K562 (cell line): ENCODE measurements around the gene UBE2H. TPM values are rescaled to one million over a fixed set of nuclear protein-coding genes. Genes with fewer than 3 reads are reported as not detected.

Experiments
- BRD4 ChIP-seq: fragments of 200-600 bp; sonication (generic); IDR thresholded peaks from 2 replicates; pipeline ENCODE4 v1.6.1; 2017; ENCODE audit warnings: inconsistent platforms
- GTF2A2 ChIP-seq: IDR thresholded peaks from 2 replicates; pipeline ENCODE4 v1.6.1; 2016; ENCODE audit warnings: mild to moderate bottlenecking, missing genetic modification characterization, missing compliant biosample characterization
- KDM5B ChIP-seq: fragments of 200-600 bp; sonication (generic); IDR thresholded peaks from 2 replicates; pipeline ENCODE4 v1.6.1; 2012; ENCODE audit warnings: low read depth, mild to moderate bottlenecking, moderate library complexity, low read length, control low read depth, inconsistent platforms; ENCODE audit not compliant: insufficient replicate concordance
- KLF10 ChIP-seq: fragments of 250-450 bp; sonication (Bioruptor Pico); IDR thresholded peaks from 2 replicates; pipeline ENCODE4 v1.6.1; 2021; ENCODE audit warnings: matching md5 sums
- MTA1 ChIP-seq: fragments of 450-650 bp; IDR thresholded peaks from 2 replicates; pipeline ENCODE4 v1.6.1; 2017; ENCODE audit warnings: borderline replicate concordance
- OTX1 ChIP-seq: fragments of 450-650 bp; formaldehyde crosslinking; IDR thresholded peaks from 2 replicates; pipeline ENCODE4 v1.4.0; 2022; ENCODE audit warnings: mild to moderate bottlenecking
- POLR2A ChIP-seq: fragments of 450-650 bp; conservative IDR thresholded peaks from 2 replicates; pipeline ENCODE4 v1.6.1; 2016
- SNIP1 ChIP-seq: fragments of 450-650 bp; IDR thresholded peaks from 2 replicates; pipeline ENCODE4 v1.7.1; 2017; ENCODE audit warnings: low read depth, mild to moderate bottlenecking
- TRIM24 ChIP-seq, 2 experiments: fragments of 450-650 bp; IDR thresholded peaks; 2 replicates each; pipeline ENCODE4 v1.6.1; 2016
- YBX1 ChIP-seq: fragments of 450-650 bp; IDR thresholded peaks from 2 replicates; pipeline ENCODE4 v1.7.1; 2016; ENCODE audit warnings: mild to moderate bottlenecking
- YY1 ChIP-seq, 3 experiments: IDR thresholded peaks; 2 replicates each; pipeline ENCODE4 v1.6.1; 2011; ENCODE audit warnings: low read length in 2 of 3, mild to moderate bottlenecking in 2 of 3, moderate library complexity in 2 of 3, borderline replicate concordance in 1 of 3, control low read depth in 1 of 3, low read depth in 1 of 3; ENCODE audit not compliant: insufficient read depth in 3 of 3, insufficient replicate concordance in 2 of 3, control insufficient read depth in 1 of 3, insufficient read length in 1 of 3; ENCODE audit errors: extremely low read depth in 1 of 3
- ZBTB8A ChIP-seq: fragments of 450-650 bp; IDR thresholded peaks from 2 replicates; pipeline ENCODE4 v1.6.1; 2018; ENCODE audit warnings: mild to moderate bottlenecking, moderate library complexity; ENCODE audit not compliant: partially characterized antibody
- ZNF253 ChIP-seq: fragments of 250-450 bp; sonication (Bioruptor Pico); conservative IDR thresholded peaks from 2 replicates; pipeline ENCODE4 v1.6.1; 2021; ENCODE audit warnings: mild to moderate bottlenecking
- polyA plus RNA-seq, 8 experiments: library from polyadenylated mRNA; depleted of rRNA in 4 of 8; stranded (reverse) in 5 of 8; unstranded in 3 of 8; fragments of >200 nt; fragmentation: Nextera tagmentation in 2 of 8; fragmentation: Illumina TruSeq in 1 of 8; extraction: Ambion mirVana in 2 of 8; extraction: Trizol in 1 of 8; gene quantifications; 2 replicates each; pipeline versions ENCODE4 v1.2.1 to v1.2.3, GENCODE V29; 2011 to 2014; ENCODE audit warnings: inconsistent platforms in 1 of 8, missing spikeins in 1 of 8
- total RNA-seq, 7 experiments: library from RNA; depleted of rRNA in 6 of 7; stranded (reverse); fragments of >200 nt in 6 of 7; fragmentation: Illumina TruSeq in 2 of 7; extraction: Trizol in 2 of 7; gene quantifications; 2 replicates each; pipeline versions ENCODE4 v1.2.1 to v1.2.3, GENCODE V29; 2011 to 2021; ENCODE audit warnings: low replicate concordance in 1 of 7
- TF ChIP-seq, protein P1 (sequence below): fragments of 450-650 bp; formaldehyde crosslinking; IDR thresholded peaks from 2 replicates; pipeline ENCODE4 v1.4.0; 2022; ENCODE audit warnings: missing genetic modification characterization
- TF ChIP-seq, protein P2 (sequence below): fragments of 450-650 bp; IDR thresholded peaks from 2 replicates; pipeline ENCODE4 v1.6.1; 2016; ENCODE audit warnings: low read depth

UBE2H gene
- total and polyA plus RNA-seq, 9 of the 15 experiments (the other 6 are each of a cell fraction or from before 2014, with no cell fraction given): 6.3 to 33.0 (median 13.3) TPM

DNA sequence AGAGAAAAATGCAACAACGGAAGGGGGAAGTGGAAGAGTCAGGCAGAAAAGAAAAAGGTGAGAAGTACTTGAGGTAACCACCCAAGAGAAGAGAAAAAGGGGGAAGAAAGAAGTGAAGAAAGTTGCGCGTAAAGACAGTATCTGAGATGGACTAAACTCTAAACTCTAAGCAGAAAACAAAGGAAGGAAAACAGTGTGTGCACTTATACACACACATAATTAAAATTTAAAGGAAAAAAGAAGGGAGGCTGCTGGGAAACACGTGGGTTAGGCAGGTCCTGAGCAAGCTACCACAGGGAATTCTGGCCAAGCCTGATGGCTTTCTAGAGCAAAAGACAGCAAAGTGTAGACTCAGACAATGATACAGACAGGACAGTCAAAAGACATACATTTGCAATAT lies 78.0 kb downstream of the UBE2H start (continued):
- no peak for TF ChIP-seq SNIP1
- no peak for TF ChIP-seq POLR2A
- no peak for TF ChIP-seq YY1 (IDR thresholded peaks at IDR 0.05; ENCODE audit: borderline replicate concordance in 1 of 3, control insufficient read depth in 1 of 3, extremely low read depth in 1 of 3, insufficient read depth in 3 of 3, insufficient read length in 1 of 3, insufficient replicate concordance in 2 of 3, low read depth in 1 of 3, low read length in 2 of 3)
- TF ChIP-seq YBX1: 0 out of 2 replicates have a peak, but pooled peaks have one; percentile 56
- TF ChIP-seq OTX1 (CRISPR knock-in tag): peak; percentile 51; the same call in 1 of the 2 replicates
- no peak for TF ChIP-seq ZNF253 (CRISPR knock-in tag)
- 0 out of 4 replicates have a peak, but pooled peaks of 1 of the 2 experiments have one; percentile 10 for TF ChIP-seq TRIM24 (IDR thresholded peaks at IDR 0.05)
- TF ChIP-seq KLF10 (CRISPR knock-in tag): no peak
- no peak for TF ChIP-seq ZBTB8A
- TF ChIP-seq, protein P1, sequence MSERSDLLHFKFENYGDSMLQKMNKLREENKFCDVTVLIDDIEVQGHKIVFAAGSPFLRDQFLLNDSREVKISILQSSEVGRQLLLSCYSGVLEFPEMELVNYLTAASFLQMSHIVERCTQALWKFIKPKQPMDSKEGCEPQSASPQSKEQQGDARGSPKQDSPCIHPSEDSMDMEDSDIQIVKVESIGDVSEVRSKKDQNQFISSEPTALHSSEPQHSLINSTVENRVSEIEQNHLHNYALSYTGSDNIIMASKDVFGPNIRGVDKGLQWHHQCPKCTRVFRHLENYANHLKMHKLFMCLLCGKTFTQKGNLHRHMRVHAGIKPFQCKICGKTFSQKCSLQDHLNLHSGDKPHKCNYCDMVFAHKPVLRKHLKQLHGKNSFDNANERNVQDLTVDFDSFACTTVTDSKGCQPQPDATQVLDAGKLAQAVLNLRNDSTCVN (CRISPR knock-in tag): peak; percentile 73; the same call in 1 of the 2 replicates
- no peak for TF ChIP-seq BRD4
- TF ChIP-seq KDM5B: no peak
- TF ChIP-seq, protein P2, sequence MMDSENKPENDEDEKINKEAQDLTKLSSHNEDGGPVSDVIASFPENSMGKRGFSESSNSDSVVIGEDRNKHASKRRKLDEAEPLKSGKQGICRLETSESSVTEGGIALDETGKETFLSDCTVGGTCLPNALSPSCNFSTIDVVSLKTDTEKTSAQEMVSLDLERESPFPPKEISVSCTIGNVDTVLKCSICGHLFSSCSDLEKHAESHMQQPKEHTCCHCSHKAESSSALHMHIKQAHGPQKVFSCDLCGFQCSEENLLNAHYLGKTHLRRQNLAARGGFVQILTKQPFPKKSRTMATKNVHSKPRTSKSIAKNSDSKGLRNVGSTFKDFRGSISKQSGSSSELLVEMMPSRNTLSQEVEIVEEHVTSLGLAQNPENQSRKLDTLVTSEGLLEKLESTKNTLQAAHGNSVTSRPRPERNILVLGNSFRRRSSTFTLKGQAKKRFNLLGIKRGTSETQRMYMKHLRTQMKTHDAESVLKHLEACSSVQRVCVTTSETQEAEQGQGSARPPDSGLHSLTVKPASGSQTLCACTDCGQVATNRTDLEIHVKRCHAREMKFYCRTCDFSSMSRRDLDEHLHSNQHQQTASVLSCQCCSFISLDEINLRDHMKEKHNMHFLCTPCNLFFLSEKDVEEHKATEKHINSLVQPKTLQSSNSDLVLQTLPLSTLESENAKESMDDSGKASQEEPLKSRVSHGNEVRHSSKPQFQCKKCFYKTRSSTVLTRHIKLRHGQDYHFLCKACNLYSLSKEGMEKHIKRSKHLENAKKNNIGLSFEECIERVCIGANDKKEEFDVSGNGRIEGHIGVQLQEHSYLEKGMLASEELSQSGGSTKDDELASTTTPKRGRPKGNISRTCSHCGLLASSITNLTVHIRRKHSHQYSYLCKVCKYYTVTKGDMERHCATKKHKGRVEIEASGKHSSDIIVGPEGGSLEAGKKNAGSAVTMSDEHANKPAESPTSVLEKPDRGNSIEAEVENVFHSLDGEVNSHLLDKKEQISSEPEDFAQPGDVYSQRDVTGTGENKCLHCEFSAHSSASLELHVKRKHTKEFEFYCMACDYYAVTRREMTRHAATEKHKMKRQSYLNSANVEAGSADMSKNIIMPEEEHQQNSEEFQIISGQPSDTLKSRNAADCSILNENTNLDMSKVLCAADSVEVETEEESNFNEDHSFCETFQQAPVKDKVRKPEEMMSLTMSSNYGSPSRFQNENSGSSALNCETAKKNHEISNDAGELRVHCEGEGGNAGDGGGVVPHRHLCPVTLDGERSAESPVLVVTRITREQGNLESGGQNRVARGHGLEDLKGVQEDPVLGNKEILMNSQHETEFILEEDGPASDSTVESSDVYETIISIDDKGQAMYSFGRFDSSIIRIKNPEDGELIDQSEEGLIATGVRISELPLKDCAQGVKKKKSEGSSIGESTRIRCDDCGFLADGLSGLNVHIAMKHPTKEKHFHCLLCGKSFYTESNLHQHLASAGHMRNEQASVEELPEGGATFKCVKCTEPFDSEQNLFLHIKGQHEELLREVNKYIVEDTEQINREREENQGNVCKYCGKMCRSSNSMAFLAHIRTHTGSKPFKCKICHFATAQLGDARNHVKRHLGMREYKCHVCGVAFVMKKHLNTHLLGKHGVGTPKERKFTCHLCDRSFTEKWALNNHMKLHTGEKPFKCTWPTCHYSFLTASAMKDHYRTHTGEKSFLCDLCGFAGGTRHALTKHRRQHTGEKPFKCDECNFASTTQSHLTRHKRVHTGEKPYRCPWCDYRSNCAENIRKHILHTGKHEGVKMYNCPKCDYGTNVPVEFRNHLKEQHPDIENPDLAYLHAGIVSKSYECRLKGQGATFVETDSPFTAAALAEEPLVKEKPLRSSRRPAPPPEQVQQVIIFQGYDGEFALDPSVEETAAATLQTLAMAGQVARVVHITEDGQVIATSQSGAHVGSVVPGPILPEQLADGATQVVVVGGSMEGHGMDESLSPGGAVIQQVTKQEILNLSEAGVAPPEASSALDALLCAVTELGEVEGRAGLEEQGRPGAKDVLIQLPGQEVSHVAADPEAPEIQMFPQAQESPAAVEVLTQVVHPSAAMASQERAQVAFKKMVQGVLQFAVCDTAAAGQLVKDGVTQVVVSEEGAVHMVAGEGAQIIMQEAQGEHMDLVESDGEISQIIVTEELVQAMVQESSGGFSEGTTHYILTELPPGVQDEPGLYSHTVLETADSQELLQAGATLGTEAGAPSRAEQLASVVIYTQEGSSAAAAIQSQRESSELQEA: no peak
- peak; percentile 24; the same call in 1 of the 2 replicates for TF ChIP-seq GTF2A2 (tag)
- TF ChIP-seq MTA1: no peak
